WERI-Rb-1 (cell line): ENCODE measurements around the gene L3MBTL2.

Experiments used
- DNase-seq: peaks from one replicate; pipeline ENCODE4 v3.0.0-alpha.2; 2020
- H3K27ac ChIP-seq: fragments of 250-450 bp; sonication (Bioruptor Pico); 2 replicates; pipeline ENCODE4 v1.5.1; 2020; ENCODE audit warnings: mild to moderate bottlenecking, moderate library complexity
- H3K27me3 ChIP-seq: fragments of 250-450 bp; sonication (Bioruptor Pico); 2 replicates; pipeline ENCODE4 v1.5.1; 2021; ENCODE audit warnings: mild to moderate bottlenecking, low read depth, moderate library complexity; ENCODE audit not compliant: insufficient read depth, severe bottlenecking
- H3K36me3 ChIP-seq: fragments of 250-450 bp; sonication (Bioruptor Pico); 2 replicates; pipeline ENCODE4 v1.5.1; 2020; ENCODE audit warnings: mild to moderate bottlenecking, moderate library complexity
- H3K4me3 ChIP-seq: 2 replicates; pipeline ENCODE4 v1.5.1; 2011; ENCODE audit warnings: low read depth, mild to moderate bottlenecking, control low read depth, low read length
- H3K9me3 ChIP-seq: fragments of 250-450 bp; sonication (Bioruptor Pico); 2 replicates; pipeline ENCODE4 v1.5.1; 2021; ENCODE audit warnings: mild to moderate bottlenecking, moderate library complexity; ENCODE audit not compliant: severe bottlenecking
- CTCF ChIP-seq: IDR thresholded peaks from 2 replicates; pipeline ENCODE4 v1.5.1; 2011; ENCODE audit warnings: low read depth, mild to moderate bottlenecking, control low read depth, inconsistent platforms, low read length

Gene L3MBTL2

GRCh38 chr22:41239443-41240128, 34.5 kb downstream of the L3MBTL2 start:
- H3K9me3 ChIP-seq = no peaks in the 10 kb centered on the region
- H3K27me3 ChIP-seq = no peaks in the 10 kb centered on the region
- no peak for DNase-seq
- no peaks in the 10 kb centered on the region for H3K36me3 ChIP-seq
- TF ChIP-seq CTCF = no peak
- no peak overlapping the region for H3K27ac ChIP-seq
- H3K4me3 ChIP-seq = no peak overlapping the region

GRCh38 chr22:41240377-41241132, 35.4 kb downstream of the L3MBTL2 start, which contains the start of gene CHADL:
CHADL (minus strand) TSS chr22:41240931; CDS start chr22:41240881, 50 bp downstream.
- Histone ChIP-seq H3K36me3 (peaks cover under 1% of the 10 kb centered on the region; the same call in 1 of the 2 replicates), H3K27me3 (no peaks in the 10 kb centered on the region), H3K27ac (no peak within 1 kb of the TSS), H3K9me3 (no peaks in the 10 kb centered on the region), H3K4me3 (no peak within 1 kb of the TSS)
- no peak for TF ChIP-seq CTCF
- DNase-seq = peak; percentile 30

GRCh38 chr22:41241133-41241676, 36.1 kb downstream of the L3MBTL2 start:
- Histone ChIP-seq H3K36me3 (peaks cover 7% of the 10 kb centered on the region), H3K27ac (no peak overlapping the region), H3K27me3 (no peaks in the 10 kb centered on the region), H3K9me3 (no peaks in the 10 kb centered on the region), H3K4me3 (no peak overlapping the region)
- no peak for TF ChIP-seq CTCF
- no peak for DNase-seq

- H3K9me3 ChIP-seq = no peaks in the 10 kb centered on the region
- no peak overlapping the region for H3K4me3 ChIP-seq
- no peaks in the 10 kb centered on the region for H3K27me3 ChIP-seq
- TF ChIP-seq CTCF = no peak
- peaks cover 17% of the 10 kb centered on the region for H3K36me3 ChIP-seq
- H3K27ac ChIP-seq = no peak overlapping the region
- no peak for DNase-seq
Measured at GRCh38 chr22:41242396-41243117, 37.4 kb downstream of the L3MBTL2 start.

GRCh38 chr22:41243361-41243760, 38.2 kb downstream of the L3MBTL2 start:
- no peaks in the 10 kb centered on the region for H3K9me3 ChIP-seq
- no peak for TF ChIP-seq CTCF
- DNase-seq = no peak
- H3K27ac ChIP-seq = no peak overlapping the region
- no peaks in the 10 kb centered on the region for H3K27me3 ChIP-seq
- H3K36me3 ChIP-seq = peaks cover 23% of the 10 kb centered on the region
- no peak overlapping the region for H3K4me3 ChIP-seq
